Measurements from ENCODE around the gene CUBN.

CUBN gene

GRCh38 chr10:17143055-17143690 is 13.6 kb upstream of the CUBN start:
- Histone ChIP-seq H2AFZ (ENCODE audit: low read length, unreplicated experiment) (no peak overlapping the region), H3K79me2 (ENCODE audit: control insufficient read depth, insufficient read depth, low read length, unreplicated experiment) (no peaks in the 10 kb centered on the region), H3K36me3 (ENCODE audit: insufficient read depth, low read length) (no peaks in the 10 kb centered on the region), H3K27ac (ENCODE audit: low read depth, low read length) (no peak overlapping the region), H3K27me3 (ENCODE audit: insufficient read depth, low read length) (no peaks in the 10 kb centered on the region), H3K4me1 (ENCODE audit: control insufficient read depth, insufficient read depth, low read length, unreplicated experiment) (no peaks in the 10 kb centered on the region), H3K4me3 (ENCODE audit: low read depth, low read length) (no peak overlapping the region)

- no peak overlapping the region for H3K27ac ChIP-seq (ENCODE audit: low read depth, low read length)
- no peaks in the 10 kb centered on the region for H3K27me3 ChIP-seq (ENCODE audit: insufficient read depth, low read length)
- H3K4me3 ChIP-seq (ENCODE audit: low read depth, low read length) = no peak overlapping the region
These were observed 12.1 kb upstream of the CUBN start for GRCh38 chr10:17141504-17142229.

GRCh38 chr10:17140386-17140761 is 10.8 kb upstream of the CUBN start:
- Histone ChIP-seq H3K36me3 (ENCODE audit: insufficient read depth, low read length) (no peaks in the 10 kb centered on the region), H3K27me3 (ENCODE audit: insufficient read depth, low read length) (no peaks in the 10 kb centered on the region), H2AFZ (ENCODE audit: low read length, unreplicated experiment) (no peak overlapping the region), H3K27ac (ENCODE audit: low read depth, low read length) (no peak overlapping the region), H3K4me3 (ENCODE audit: low read depth, low read length) (no peak overlapping the region), H3K4me1 (ENCODE audit: control insufficient read depth, insufficient read depth, low read length, unreplicated experiment) (no peaks in the 10 kb centered on the region), H3K79me2 (ENCODE audit: control insufficient read depth, insufficient read depth, low read length, unreplicated experiment) (no peaks in the 10 kb centered on the region)

More at GRCh38 chr10:17141504-17142229, 12.1 kb upstream of the CUBN start:
- no peaks in the 10 kb centered on the region for H3K79me2 ChIP-seq (ENCODE audit: control insufficient read depth, insufficient read depth, low read length, unreplicated experiment)
- no peaks in the 10 kb centered on the region for H3K36me3 ChIP-seq (ENCODE audit: insufficient read depth, low read length)
- H2AFZ ChIP-seq (ENCODE audit: low read length, unreplicated experiment) = no peak overlapping the region
- no peaks in the 10 kb centered on the region for H3K4me1 ChIP-seq (ENCODE audit: control insufficient read depth, insufficient read depth, low read length, unreplicated experiment)

GRCh38 chr10:17138460-17139042 is 8.9 kb upstream of the CUBN start:
- Histone ChIP-seq H3K4me3 (ENCODE audit: low read depth, low read length) (no peak overlapping the region), H3K36me3 (ENCODE audit: insufficient read depth, low read length) (no peaks in the 10 kb centered on the region), H3K27ac (ENCODE audit: low read depth, low read length) (no peak overlapping the region), H2AFZ (ENCODE audit: low read length, unreplicated experiment) (no peak overlapping the region), H3K27me3 (ENCODE audit: insufficient read depth, low read length) (no peaks in the 10 kb centered on the region), H3K79me2 (ENCODE audit: control insufficient read depth, insufficient read depth, low read length, unreplicated experiment) (no peaks in the 10 kb centered on the region), H3K4me1 (ENCODE audit: control insufficient read depth, insufficient read depth, low read length, unreplicated experiment) (no peaks in the 10 kb centered on the region)

- no peaks in the 10 kb centered on the region for H3K27me3 ChIP-seq (ENCODE audit: insufficient read depth, low read length)
- H3K79me2 ChIP-seq (ENCODE audit: control insufficient read depth, insufficient read depth, low read length, unreplicated experiment) = no peaks in the 10 kb centered on the region
- no peak overlapping the region for H2AFZ ChIP-seq (ENCODE audit: low read length, unreplicated experiment)
- H3K36me3 ChIP-seq (ENCODE audit: insufficient read depth, low read length) = no peaks in the 10 kb centered on the region
- no peak overlapping the region for H3K27ac ChIP-seq (ENCODE audit: low read depth, low read length)
- H3K4me3 ChIP-seq (ENCODE audit: low read depth, low read length) = no peak overlapping the region
- H3K4me1 ChIP-seq (ENCODE audit: control insufficient read depth, insufficient read depth, low read length, unreplicated experiment) = no peaks in the 10 kb centered on the region
These were observed 5.2 kb upstream of the CUBN start for GRCh38 chr10:17134737-17135260.

- no peak overlapping the region for H2AFZ ChIP-seq (ENCODE audit: low read length, unreplicated experiment)
- no peaks in the 10 kb centered on the region for H3K27me3 ChIP-seq (ENCODE audit: insufficient read depth, low read length)
- H3K36me3 ChIP-seq (ENCODE audit: insufficient read depth, low read length) = no peaks in the 10 kb centered on the region
- no peaks in the 10 kb centered on the region for H3K79me2 ChIP-seq (ENCODE audit: control insufficient read depth, insufficient read depth, low read length, unreplicated experiment)
- H3K4me3 ChIP-seq (ENCODE audit: low read depth, low read length) = no peak overlapping the region
- H3K27ac ChIP-seq (ENCODE audit: low read depth, low read length) = no peak overlapping the region
- H3K4me1 ChIP-seq (ENCODE audit: control insufficient read depth, insufficient read depth, low read length, unreplicated experiment) = no peaks in the 10 kb centered on the region
These were observed 4.7 kb upstream of the CUBN start for GRCh38 chr10:17134282-17134681.

- Histone ChIP-seq H3K4me3 (ENCODE audit: low read depth, low read length) (no peak overlapping the region), H3K79me2 (ENCODE audit: control insufficient read depth, insufficient read depth, low read length, unreplicated experiment) (no peaks in the 10 kb centered on the region), H3K4me1 (ENCODE audit: control insufficient read depth, insufficient read depth, low read length, unreplicated experiment) (peaks cover 6% of the 10 kb centered on the region), H3K36me3 (ENCODE audit: insufficient read depth, low read length) (no peaks in the 10 kb centered on the region), H3K27me3 (ENCODE audit: insufficient read depth, low read length) (no peaks in the 10 kb centered on the region), H3K27ac (ENCODE audit: low read depth, low read length) (no peak overlapping the region), H2AFZ (ENCODE audit: low read length, unreplicated experiment) (no peak overlapping the region)
These were observed 1.4 kb downstream of the CUBN start for GRCh38 chr10:17128261-17128660.

- no peaks in the 10 kb centered on the region for H3K79me2 ChIP-seq (ENCODE audit: control insufficient read depth, insufficient read depth, low read length, unreplicated experiment)
- H3K4me3 ChIP-seq (ENCODE audit: low read depth, low read length) = no peak overlapping the region
- H3K4me1 ChIP-seq (ENCODE audit: control insufficient read depth, insufficient read depth, low read length, unreplicated experiment) = peaks cover 19% of the 10 kb centered on the region
- no peak overlapping the region for H3K27ac ChIP-seq (ENCODE audit: low read depth, low read length)
- H3K27me3 ChIP-seq (ENCODE audit: insufficient read depth, low read length) = no peaks in the 10 kb centered on the region
- no peak overlapping the region for H2AFZ ChIP-seq (ENCODE audit: low read length, unreplicated experiment)
- no peaks in the 10 kb centered on the region for H3K36me3 ChIP-seq (ENCODE audit: insufficient read depth, low read length)
These were observed 3.3 kb downstream of the CUBN start for GRCh38 chr10:17126327-17126726.

GRCh38 chr10:17125206-17125893 is 4.3 kb downstream of the CUBN start:
- H3K36me3 ChIP-seq (ENCODE audit: insufficient read depth, low read length) = no peaks in the 10 kb centered on the region
- peaks cover 19% of the 10 kb centered on the region for H3K4me1 ChIP-seq (ENCODE audit: control insufficient read depth, insufficient read depth, low read length, unreplicated experiment)
- H3K79me2 ChIP-seq (ENCODE audit: control insufficient read depth, insufficient read depth, low read length, unreplicated experiment) = no peaks in the 10 kb centered on the region
- no peak overlapping the region for H2AFZ ChIP-seq (ENCODE audit: low read length, unreplicated experiment)
- H3K27me3 ChIP-seq (ENCODE audit: insufficient read depth, low read length) = no peaks in the 10 kb centered on the region
- H3K4me3 ChIP-seq (ENCODE audit: low read depth, low read length) = no peak overlapping the region
- no peak overlapping the region for H3K27ac ChIP-seq (ENCODE audit: low read depth, low read length)

GRCh38 chr10:17123961-17124360 is 5.7 kb downstream of the CUBN start:
- Histone ChIP-seq H3K79me2 (ENCODE audit: control insufficient read depth, insufficient read depth, low read length, unreplicated experiment) (no peaks in the 10 kb centered on the region), H3K4me1 (ENCODE audit: control insufficient read depth, insufficient read depth, low read length, unreplicated experiment) (peaks cover 19% of the 10 kb centered on the region), H3K27me3 (ENCODE audit: insufficient read depth, low read length) (no peaks in the 10 kb centered on the region), H3K36me3 (ENCODE audit: insufficient read depth, low read length) (no peaks in the 10 kb centered on the region), H2AFZ (ENCODE audit: low read length, unreplicated experiment) (no peak overlapping the region), H3K27ac (ENCODE audit: low read depth, low read length) (no peak overlapping the region), H3K4me3 (ENCODE audit: low read depth, low read length) (no peak overlapping the region)

All from ACC112 (cell line).